Measurements from ENCODE around the gene PWWP2B.

The PWWP2B gene

GRCh38 chr10:132458071-132458585 is 61.1 kb downstream of the PWWP2B start:
- Histone ChIP-seq H3K9me3 (ENCODE audit: insufficient read depth, low read length) (no peaks in the 10 kb centered on the region), H3K4me2 (ENCODE audit: low read depth, low read length, poor library complexity, severe bottlenecking) (no peak overlapping the region), H2AFZ (ENCODE audit: low read depth, low read length, severe bottlenecking) (no peak overlapping the region), H3K36me3 (ENCODE audit: low read length) (no peaks in the 10 kb centered on the region), H3K9ac (ENCODE audit: low read length) (no peak overlapping the region), H3K79me2 (ENCODE audit: insufficient read depth, low read length) (no peaks in the 10 kb centered on the region), H3F3A (ENCODE audit: insufficient read depth) (no peaks in the 10 kb centered on the region), H3K4me3 (ENCODE audit: insufficient read depth, low read length, poor library complexity, severe bottlenecking) (no peak overlapping the region), H4K20me1 (ENCODE audit: low read depth, low read length) (no peaks in the 10 kb centered on the region), H3K27me3 (ENCODE audit: low read length) (no peaks in the 10 kb centered on the region), H3K9me2 (replicated peaks; ENCODE audit: insufficient read depth, low read length) (no peaks in the 10 kb centered on the region), H3K27ac (ENCODE audit: low read depth, low read length) (no peak overlapping the region)
- TF ChIP-seq EZH2phosphoT487 (conservative IDR thresholded peaks at IDR 0.05; ENCODE audit: low read length), result no peak
- TF ChIP-seq CTCF (IDR thresholded peaks at IDR 0.05; ENCODE audit: insufficient read depth, low read length, poor library complexity, severe bottlenecking), result no peak

GRCh38 chr10:132458586-132459300 is 61.7 kb downstream of the PWWP2B start:
- Histone ChIP-seq H3K27me3 (ENCODE audit: low read length) (no peaks in the 10 kb centered on the region), H3K27ac (ENCODE audit: low read depth, low read length) (no peak overlapping the region), H2AFZ (ENCODE audit: low read depth, low read length, severe bottlenecking) (no peak overlapping the region), H3K4me3 (ENCODE audit: insufficient read depth, low read length, poor library complexity, severe bottlenecking) (no peak overlapping the region), H3K9me3 (ENCODE audit: insufficient read depth, low read length) (no peaks in the 10 kb centered on the region), H3K9ac (ENCODE audit: low read length) (no peak overlapping the region), H3K79me2 (ENCODE audit: insufficient read depth, low read length) (no peaks in the 10 kb centered on the region), H3F3A (ENCODE audit: insufficient read depth) (no peaks in the 10 kb centered on the region), H3K36me3 (ENCODE audit: low read length) (no peaks in the 10 kb centered on the region), H4K20me1 (ENCODE audit: low read depth, low read length) (no peaks in the 10 kb centered on the region), H3K9me2 (replicated peaks; ENCODE audit: insufficient read depth, low read length) (no peaks in the 10 kb centered on the region), H3K4me2 (ENCODE audit: low read depth, low read length, poor library complexity, severe bottlenecking) (no peak overlapping the region)
- TF ChIP-seq EZH2phosphoT487 (conservative IDR thresholded peaks at IDR 0.05; ENCODE audit: low read length) (no peak), CTCF (IDR thresholded peaks at IDR 0.05; ENCODE audit: insufficient read depth, low read length, poor library complexity, severe bottlenecking) (peak; percentile 86)

GRCh38 chr10:132459301-132460003 is 62.5 kb downstream of the PWWP2B start:
- Histone ChIP-seq H3K9me2 (replicated peaks; ENCODE audit: insufficient read depth, low read length) (no peaks in the 10 kb centered on the region), H3K79me2 (ENCODE audit: insufficient read depth, low read length) (no peaks in the 10 kb centered on the region), H3F3A (ENCODE audit: insufficient read depth) (no peaks in the 10 kb centered on the region), H3K27ac (ENCODE audit: low read depth, low read length) (no peak overlapping the region), H3K36me3 (ENCODE audit: low read length) (no peaks in the 10 kb centered on the region), H3K9ac (ENCODE audit: low read length) (no peak overlapping the region), H3K9me3 (ENCODE audit: insufficient read depth, low read length) (no peaks in the 10 kb centered on the region), H2AFZ (ENCODE audit: low read depth, low read length, severe bottlenecking) (no peak overlapping the region), H3K27me3 (ENCODE audit: low read length) (no peaks in the 10 kb centered on the region), H3K4me2 (ENCODE audit: low read depth, low read length, poor library complexity, severe bottlenecking) (no peak overlapping the region), H4K20me1 (ENCODE audit: low read depth, low read length) (no peaks in the 10 kb centered on the region), H3K4me3 (ENCODE audit: insufficient read depth, low read length, poor library complexity, severe bottlenecking) (no peak overlapping the region)
- no peak for TF ChIP-seq CTCF (IDR thresholded peaks at IDR 0.05; ENCODE audit: insufficient read depth, low read length, poor library complexity, severe bottlenecking)
- no peak for TF ChIP-seq EZH2phosphoT487 (conservative IDR thresholded peaks at IDR 0.05; ENCODE audit: low read length)

All from SU-DHL-6 (cell line).